KMS-11 (cell line): ENCODE measurements around the gene ABCA9.

Experiments
- H2AFZ ChIP-seq: fragments of 200-600 bp; sonication (generic); 2 replicates; pipeline ENCODE4 v1.6.1; 2016; ENCODE audit warnings: antibody characterized with exemption, mixed run types, low read depth
- H3K27ac ChIP-seq: fragments of 200-600 bp; sonication (generic); 2 replicates; pipeline ENCODE4 v1.6.1; 2016; ENCODE audit warnings: mild to moderate bottlenecking, mixed run types
- H3K27me3 ChIP-seq: fragments of 200-600 bp; sonication (generic); 2 replicates; pipeline ENCODE4 v1.6.1; 2017; ENCODE audit warnings: mild to moderate bottlenecking, low read depth, mixed run types, moderate library complexity; ENCODE audit not compliant: insufficient read depth
- H3K36me3 ChIP-seq: fragments of 200-600 bp; sonication (generic); 2 replicates; pipeline ENCODE4 v1.6.1; 2017; ENCODE audit warnings: mild to moderate bottlenecking, mixed run types; ENCODE audit not compliant: insufficient read depth
- H3K4me1 ChIP-seq: fragments of 200-600 bp; sonication (generic); 2 replicates; pipeline ENCODE4 v1.6.1; 2016; ENCODE audit warnings: mild to moderate bottlenecking, low read depth, mixed run types; ENCODE audit not compliant: poor library complexity, severe bottlenecking
- H3K4me2 ChIP-seq: fragments of 200-600 bp; sonication (generic); 2 replicates; pipeline ENCODE4 v1.7.0; 2016; ENCODE audit warnings: mild to moderate bottlenecking, mixed run types
- H3K4me3 ChIP-seq: fragments of 200-600 bp; sonication (generic); IDR thresholded peaks from 2 replicates; pipeline ENCODE4 v1.6.1; 2017; ENCODE audit warnings: low read depth, low read length, mixed read lengths; ENCODE audit not compliant: insufficient read depth
- H3K79me2 ChIP-seq: fragments of 200-600 bp; sonication (generic); 2 replicates; pipeline ENCODE4 v1.6.1; 2016; ENCODE audit warnings: low read depth, mixed run types; ENCODE audit not compliant: insufficient read depth
- H3K9ac ChIP-seq: fragments of 200-600 bp; sonication (generic); 2 replicates; pipeline ENCODE4 v1.6.1; 2016; ENCODE audit warnings: mild to moderate bottlenecking, mixed run types
- H4K20me1 ChIP-seq: fragments of 200-600 bp; sonication (generic); 2 replicates; pipeline ENCODE4 v1.6.1; 2016; ENCODE audit warnings: mild to moderate bottlenecking, mixed run types; ENCODE audit not compliant: insufficient read depth
- CTCF ChIP-seq: fragments of 200-600 bp; sonication (generic); conservative IDR thresholded peaks from 2 replicates; pipeline ENCODE4 v1.6.1; 2017; ENCODE audit warnings: low read depth, mild to moderate bottlenecking, antibody characterized with exemption, low read length, moderate library complexity, mixed read lengths

ABCA9 gene

GRCh38 chr17:69046121-69046807, 14.5 kb downstream of the ABCA9 start:
- no peak for TF ChIP-seq CTCF
- no peaks in the 10 kb centered on the region; the same call in 1 of the 2 replicates for H3K36me3 ChIP-seq
- no peak overlapping the region for H3K4me2 ChIP-seq
- H3K27ac ChIP-seq, result no peak overlapping the region
- H3K4me1 ChIP-seq, result no peaks in the 10 kb centered on the region
- H3K27me3 ChIP-seq, result no peaks in the 10 kb centered on the region
- no peaks in the 10 kb centered on the region for H4K20me1 ChIP-seq
- H3K4me3 ChIP-seq, result no peak overlapping the region
- H3K9ac ChIP-seq, result no peak overlapping the region
- H3K79me2 ChIP-seq, result no peaks in the 10 kb centered on the region
- H2AFZ ChIP-seq, result no peak overlapping the region

GRCh38 chr17:69045646-69046045, 15.1 kb downstream of the ABCA9 start:
- no peaks in the 10 kb centered on the region for H3K79me2 ChIP-seq
- no peaks in the 10 kb centered on the region for H3K4me1 ChIP-seq
- H3K27ac ChIP-seq, result no peak overlapping the region

GRCh38 chr17:69044371-69044770, 16.4 kb downstream of the ABCA9 start:
- TF ChIP-seq CTCF, result no peak
- Histone ChIP-seq H2AFZ (no peak overlapping the region), H3K4me1 (no peaks in the 10 kb centered on the region)

More at GRCh38 chr17:69045646-69046045, 15.1 kb downstream of the ABCA9 start:
- no peak for TF ChIP-seq CTCF
- H4K20me1 ChIP-seq, result no peaks in the 10 kb centered on the region
- H3K4me3 ChIP-seq, result no peak overlapping the region
- no peaks in the 10 kb centered on the region; the same call in 1 of the 2 replicates for H3K36me3 ChIP-seq
- no peaks in the 10 kb centered on the region for H3K27me3 ChIP-seq
- no peak overlapping the region for H3K4me2 ChIP-seq
- H3K9ac ChIP-seq, result no peak overlapping the region
- H2AFZ ChIP-seq, result no peak overlapping the region

GRCh38 chr17:69043098-69043734, 17.5 kb downstream of the ABCA9 start:
- Histone ChIP-seq H3K4me1 (no peaks in the 10 kb centered on the region), H3K27me3 (no peaks in the 10 kb centered on the region), H4K20me1 (no peaks in the 10 kb centered on the region), H3K4me2 (no peak overlapping the region), H3K4me3 (no peak overlapping the region), H3K27ac (no peak overlapping the region), H3K79me2 (no peaks in the 10 kb centered on the region), H2AFZ (no peak overlapping the region), H3K9ac (no peak overlapping the region), H3K36me3 (no peaks in the 10 kb centered on the region)
- no peak for TF ChIP-seq CTCF

More at GRCh38 chr17:69044371-69044770, 16.4 kb downstream of the ABCA9 start:
- Histone ChIP-seq H3K27me3 (no peaks in the 10 kb centered on the region), H3K4me2 (no peak overlapping the region), H3K36me3 (no peaks in the 10 kb centered on the region), H3K27ac (no peak overlapping the region), H3K9ac (no peak overlapping the region), H3K4me3 (no peak overlapping the region), H4K20me1 (no peaks in the 10 kb centered on the region), H3K79me2 (no peaks in the 10 kb centered on the region)
